GM21723 (cell line): Measurements from ENCODE around the gene KLHL29.

Experiments used
- ATAC-seq: cut with Tn5 transposase; IDR thresholded peaks from one replicate; pipeline ENCODE4 v1.9.1; 2021; ENCODE audit warnings: mild to moderate bottlenecking, moderate library complexity; ENCODE audit not compliant: unreplicated experiment

KLHL29 gene

DNA sequence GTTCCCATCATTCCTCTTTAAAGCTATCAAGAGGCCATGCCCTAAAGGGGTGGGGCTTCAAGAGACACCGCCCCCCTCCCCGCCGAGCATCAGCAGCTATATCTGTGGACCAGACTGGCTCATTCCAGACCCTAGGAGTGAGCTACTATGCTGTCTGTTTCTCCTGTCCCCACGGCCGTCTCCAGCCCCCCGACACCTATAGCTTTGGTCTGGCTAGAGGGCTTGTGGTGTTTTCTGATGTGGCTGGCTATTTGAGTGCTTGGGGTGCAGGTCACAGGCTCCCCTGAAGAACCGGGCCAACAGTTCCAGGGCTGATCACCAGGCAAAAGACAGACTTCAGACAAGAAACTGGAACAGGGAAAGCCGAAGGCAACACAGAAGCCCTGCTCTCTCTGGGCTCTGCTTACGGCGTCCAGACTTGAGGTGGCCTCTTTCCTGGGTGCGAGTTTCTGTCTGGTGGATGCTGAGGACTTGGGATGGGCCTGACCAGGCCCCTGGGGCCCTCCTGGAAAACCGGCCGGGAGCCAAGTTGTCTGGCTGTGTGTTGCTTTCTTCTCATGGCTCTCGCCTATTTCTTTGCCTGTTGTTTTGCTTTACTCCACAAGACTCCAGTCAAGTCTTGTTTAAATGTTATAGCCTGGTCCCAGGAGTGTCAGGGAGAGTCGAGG is 83.6 kb downstream of the KLHL29 start:
- no peak for ATAC-seq

DNA sequence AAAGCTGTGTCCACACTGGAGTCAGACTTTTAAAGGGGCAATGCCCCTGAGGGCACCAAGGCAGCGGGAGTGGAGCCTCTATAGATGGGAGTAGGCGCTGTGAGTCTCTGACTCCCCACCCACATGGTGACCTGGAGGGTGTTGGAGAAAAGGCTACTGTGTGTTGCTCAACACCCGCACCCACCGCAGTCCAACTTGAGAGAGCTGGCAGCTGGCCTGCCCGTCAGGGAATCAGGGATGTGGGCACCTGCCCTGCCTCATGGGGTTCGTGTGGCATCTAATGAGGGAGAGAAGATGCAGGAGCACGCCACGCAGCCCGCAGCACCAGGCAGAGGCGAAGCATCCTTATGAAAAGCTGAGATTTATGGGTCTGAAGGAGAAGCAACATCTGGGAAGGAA is 84.2 kb downstream of the KLHL29 start:
- ATAC-seq, result no peak

DNA sequence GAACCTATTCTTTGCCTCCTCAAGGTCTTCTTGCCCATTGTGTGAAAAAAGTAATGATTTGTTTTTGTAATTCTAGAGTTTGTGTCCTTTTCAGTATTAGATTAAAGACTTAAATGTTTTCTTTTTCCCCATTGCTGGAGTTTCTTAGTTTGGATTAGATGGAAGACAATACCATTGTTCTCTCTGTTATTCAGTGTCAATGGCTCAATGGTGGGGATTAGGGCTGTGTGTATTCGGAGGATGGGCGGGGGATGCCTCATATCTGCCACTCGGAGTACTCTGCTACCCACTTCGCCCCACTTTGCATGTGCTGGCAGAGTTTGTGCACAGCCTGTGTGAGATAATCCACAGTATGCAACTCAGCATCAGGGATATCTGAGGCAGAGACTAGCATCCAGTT is 90.1 kb downstream of the KLHL29 start:
- no peak for ATAC-seq

DNA sequence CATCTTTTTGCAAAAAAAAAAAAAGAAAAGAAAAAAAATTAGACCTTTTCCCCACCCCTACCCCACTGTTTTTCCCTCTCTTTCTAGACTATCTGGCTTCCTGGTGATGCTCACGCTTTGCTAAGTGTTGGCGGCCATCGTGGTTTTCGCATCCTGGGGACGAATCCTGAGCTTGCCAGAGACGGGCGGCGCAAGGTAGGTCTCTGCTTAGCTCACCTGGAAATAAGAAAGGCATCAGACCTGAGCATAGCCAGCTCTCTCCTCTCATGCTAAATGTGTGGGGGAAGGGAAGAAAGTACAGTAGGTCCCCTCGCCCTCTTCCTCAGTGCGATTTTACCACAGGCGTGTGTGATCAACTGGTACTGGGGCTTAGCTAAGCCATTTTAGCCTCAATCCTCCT is 90.5 kb downstream of the KLHL29 start:
- no peak for ATAC-seq

- ATAC-seq, result no peak
Measured at GRCh38 chr2:23476786-23477185, 91.8 kb downstream of the KLHL29 start.

- ATAC-seq, result no peak
Measured at GRCh38 chr2:23477392-23477791, 92.4 kb downstream of the KLHL29 start.

- ATAC-seq, result no peak
Measured at GRCh38 chr2:23478087-23478932, 93.3 kb downstream of the KLHL29 start.

DNA sequence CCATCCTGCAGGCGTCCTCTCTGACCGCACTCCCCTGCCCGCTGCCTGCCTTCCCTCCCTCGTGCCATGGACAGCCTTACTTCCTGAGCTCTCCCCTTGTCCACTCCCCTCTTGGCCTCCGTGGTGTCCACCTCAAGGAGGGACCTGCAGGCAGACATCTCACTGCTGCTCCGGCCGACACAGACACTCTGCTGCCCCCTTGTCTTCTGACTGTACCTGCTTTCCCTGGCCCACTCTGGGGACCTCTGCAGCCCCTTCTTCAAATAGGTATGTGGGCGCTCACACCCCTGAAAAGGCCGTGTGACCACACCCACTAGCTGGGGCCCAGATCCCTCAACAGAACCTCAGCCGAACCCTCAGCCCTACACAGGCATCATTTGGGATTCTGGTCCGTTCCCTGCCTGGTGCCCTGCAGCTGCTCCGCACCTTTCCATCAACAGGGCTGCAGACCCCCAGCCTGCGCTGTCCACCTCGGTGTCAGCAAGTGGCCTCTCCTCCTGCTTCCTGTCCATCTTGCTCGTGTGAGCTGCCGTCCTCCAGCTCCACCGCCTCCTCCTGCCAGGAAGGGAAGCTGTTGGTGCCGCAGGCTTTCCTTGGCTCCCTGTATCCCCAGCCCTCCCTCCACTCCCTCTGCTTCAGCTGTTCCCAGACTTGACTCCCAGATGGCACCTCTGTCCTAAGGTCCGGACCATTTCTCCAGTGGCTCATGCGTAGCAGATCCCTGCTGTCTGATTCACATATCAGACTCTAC is 94.1 kb downstream of the KLHL29 start:
- no peak for ATAC-seq

DNA sequence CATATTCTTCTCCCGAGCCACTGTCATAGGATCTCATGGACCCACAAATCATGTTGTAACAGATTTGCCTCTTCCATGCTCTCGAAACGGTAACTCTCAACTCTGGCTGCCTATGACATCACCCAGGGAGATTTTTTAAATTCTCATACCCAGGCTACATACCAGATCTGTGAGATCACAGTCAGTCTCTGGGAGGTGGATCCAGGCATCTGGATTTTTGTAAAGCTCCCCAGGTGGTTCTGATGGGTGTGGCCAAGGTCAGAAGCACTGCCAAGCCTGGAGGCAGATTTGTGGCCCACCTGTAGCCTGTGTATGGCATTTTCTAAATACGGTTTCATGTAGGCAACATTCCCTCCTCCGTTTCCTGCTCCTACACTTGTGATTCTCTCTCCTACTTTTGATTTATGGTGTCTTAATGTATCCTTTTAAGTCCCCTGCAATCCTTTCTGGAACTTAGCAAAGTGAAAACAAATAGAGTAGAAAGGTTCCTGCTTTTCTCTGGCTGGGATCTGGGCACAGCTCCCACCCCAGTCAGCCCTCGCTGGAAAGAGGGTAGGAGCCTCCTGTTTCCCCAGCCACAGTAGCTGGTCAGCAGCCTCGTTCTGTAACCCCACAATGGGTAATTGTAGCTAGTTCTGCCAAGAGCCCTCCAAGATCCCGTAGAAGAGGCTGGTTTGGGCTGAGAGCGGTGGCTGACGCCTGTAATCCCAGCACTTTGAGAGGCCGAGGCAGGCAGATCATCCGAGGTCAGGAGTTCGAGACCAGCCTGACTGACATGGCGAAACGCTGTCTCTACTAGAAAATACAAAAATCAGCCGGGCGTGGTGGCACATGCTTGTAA is 96.2 kb downstream of the KLHL29 start:
- no peak for ATAC-seq

- ATAC-seq, result no peak
Measured at GRCh38 chr2:23482188-23482587, 97.2 kb downstream of the KLHL29 start.

DNA sequence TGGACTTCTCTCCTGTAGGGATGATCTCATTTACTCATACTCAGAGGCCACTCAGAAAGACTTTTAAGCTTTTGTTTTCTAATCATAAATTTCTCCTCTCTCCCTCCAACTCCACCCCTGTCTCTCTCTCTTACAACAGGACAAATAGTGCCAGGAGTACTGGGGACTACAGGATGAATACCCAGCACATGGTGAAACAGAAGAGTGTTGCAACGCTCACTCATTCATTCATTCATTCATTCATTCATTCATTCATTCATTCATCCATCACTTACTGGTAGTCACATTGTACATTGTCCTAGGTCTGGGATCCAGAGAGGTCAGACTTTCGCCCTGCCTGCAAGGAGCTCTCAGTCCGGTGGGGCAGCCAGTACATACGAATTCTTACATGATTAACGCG is 97.6 kb downstream of the KLHL29 start:
- ATAC-seq, result no peak

DNA sequence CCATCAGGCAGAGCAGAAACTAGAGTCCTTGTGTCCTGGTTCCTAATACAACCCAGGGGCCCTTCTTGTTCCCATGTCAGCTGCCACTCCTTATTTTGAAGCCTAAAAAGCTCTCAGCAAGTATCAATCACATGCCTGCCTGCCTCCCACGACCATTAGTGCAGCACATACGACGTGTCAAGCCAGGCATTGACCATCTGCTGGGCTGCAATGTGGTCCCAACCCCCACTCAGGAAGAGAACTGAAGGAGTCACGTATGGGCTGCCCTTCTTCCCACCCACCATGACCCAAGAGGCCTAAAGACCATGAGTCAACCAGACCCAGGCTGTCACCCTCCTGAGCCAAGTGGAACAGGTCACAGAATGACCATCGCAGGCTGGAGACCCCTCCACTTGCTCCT is 98.8 kb downstream of the KLHL29 start:
- no peak for ATAC-seq

DNA sequence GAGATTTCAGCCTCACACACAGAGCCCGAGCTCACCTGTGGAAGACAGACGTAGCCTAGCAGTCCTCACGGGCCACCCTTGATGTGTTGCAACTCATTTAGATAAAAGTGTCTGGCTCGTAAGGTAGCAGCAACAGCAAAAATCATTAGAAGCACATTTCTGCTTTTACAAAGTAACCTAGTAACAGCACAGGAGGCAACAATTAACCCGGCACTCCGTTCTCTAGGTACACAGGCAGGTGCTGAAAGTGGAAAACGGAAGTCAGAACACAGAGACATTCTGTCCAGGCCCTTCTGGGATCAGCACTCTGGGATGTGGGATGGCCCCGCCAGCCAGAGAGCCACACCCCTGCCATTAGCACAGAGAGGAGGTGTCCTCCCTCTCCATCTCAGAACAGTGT is 99.3 kb downstream of the KLHL29 start:
- no peak for ATAC-seq

GRCh38 chr2:23484767-23485166 is 99.8 kb downstream of the KLHL29 start:
- no peak for ATAC-seq

- ATAC-seq, result no peak
Measured at GRCh38 chr2:23485261-23485660, 100.3 kb downstream of the KLHL29 start.

DNA sequence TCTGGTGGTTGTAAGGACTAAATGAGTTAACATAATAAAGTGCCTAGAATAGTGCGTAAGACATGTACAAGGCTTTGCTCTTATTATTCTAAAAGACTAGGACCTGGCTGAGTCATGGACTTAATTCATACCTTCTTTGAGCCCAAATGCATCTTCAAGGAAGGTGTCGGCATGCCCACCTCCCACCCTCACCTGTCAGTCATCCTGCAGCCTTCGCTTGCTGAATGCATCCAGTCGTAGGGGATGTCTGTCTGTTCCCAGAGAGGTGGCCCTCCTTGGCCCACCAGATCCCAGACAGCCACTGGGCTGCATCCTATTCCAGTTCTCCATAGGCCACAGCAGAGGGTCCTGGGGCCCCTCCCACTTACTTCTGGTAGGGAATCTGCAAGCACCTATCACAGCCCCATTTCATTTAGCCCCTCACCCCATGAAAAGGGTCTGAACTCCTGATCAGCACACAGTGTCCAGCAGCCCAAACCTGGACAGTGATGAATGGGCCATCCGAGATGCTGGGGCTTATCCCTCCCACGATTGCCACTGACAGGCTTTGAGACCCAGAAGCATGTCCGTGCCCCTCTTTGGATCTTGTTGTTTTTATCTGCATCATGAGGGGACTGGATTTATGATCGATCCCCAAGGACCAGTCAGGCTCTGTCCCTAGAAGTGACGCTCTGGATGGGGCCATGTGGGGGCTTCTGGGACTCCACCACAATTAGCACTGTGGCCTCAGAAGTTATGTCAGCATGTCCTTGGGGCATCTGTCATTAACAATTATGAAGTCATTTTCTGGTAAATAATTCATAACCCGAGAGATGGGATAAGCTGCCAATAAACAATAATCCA is 101.1 kb downstream of the KLHL29 start:
- no peak for ATAC-seq

DNA sequence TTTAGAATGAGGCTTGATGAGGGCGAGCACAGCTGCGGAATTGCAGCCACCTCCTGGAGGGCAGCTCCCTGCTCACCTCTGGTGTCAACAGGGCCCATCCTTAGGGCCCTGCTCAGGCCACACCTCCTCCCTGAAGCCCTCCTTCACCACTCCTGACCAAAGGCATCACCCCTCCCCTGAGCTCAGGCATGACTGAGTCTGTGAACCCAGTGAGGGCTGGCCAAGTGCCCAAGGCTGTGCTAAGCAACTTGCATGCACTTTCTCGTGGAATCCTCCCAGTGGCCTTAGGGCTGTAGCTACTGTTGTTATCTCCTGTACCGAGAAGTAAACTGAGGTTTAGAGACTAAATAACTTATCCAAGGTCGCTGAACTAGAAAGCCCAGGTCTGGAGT is 101.7 kb downstream of the KLHL29 start:
- no peak for ATAC-seq

GRCh38 chr2:23487735-23488492 is 102.9 kb downstream of the KLHL29 start:
- ATAC-seq, result no peak

DNA sequence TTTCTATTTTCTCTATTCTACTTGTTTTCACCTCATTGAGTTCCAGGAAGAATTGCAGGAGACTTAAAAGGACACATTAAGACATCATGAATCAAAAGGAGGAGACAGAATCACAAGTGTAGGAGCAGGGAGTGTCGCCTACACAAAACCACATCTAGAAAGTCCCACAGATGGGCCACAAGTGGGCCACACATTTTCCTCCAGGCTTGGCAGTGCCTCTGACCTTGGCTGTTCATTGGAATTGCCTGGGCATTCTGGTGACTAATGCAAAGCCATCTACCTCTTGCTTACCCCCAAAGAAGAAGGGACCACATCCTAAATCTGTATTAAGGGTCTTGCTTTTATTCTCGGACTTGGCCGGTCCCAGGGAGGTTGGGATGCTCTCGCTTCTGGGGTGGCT is 103.6 kb downstream of the KLHL29 start:
- no peak for ATAC-seq
